H1 (cell line): Measurements from ENCODE around the gene APOA1. TPM values are rescaled to one million over a fixed set of nuclear protein-coding genes. Genes with fewer than 3 reads are reported as not detected.

ENCODE experiments used
- CTCF ChIA-PET: fragments of 300-600 bp; sonication (Branson Sonifier 250); formaldehyde crosslinking; loops from one replicate; lab custom pipeline; 2021; ENCODE audit not compliant: partially characterized antibody; lab: Charles Lee
- POLR2A ChIA-PET: fragments of 300-600 bp; sonication (Branson Sonifier 250); formaldehyde crosslinking; loops from one replicate; lab custom pipeline; 2021; ENCODE audit warnings: inconsistent platforms; ENCODE audit not compliant: partially characterized antibody; lab: Charles Lee
- DNase-seq, 2 experiments: peaks; one replicate each; pipeline versions ENCODE4 v3.0.0 to v3.0.0-alpha.2; 2010 to 2022; ENCODE audit warnings: low spot score in 2 of 2, low read depth in 1 of 2, mixed read lengths in 1 of 2
- FAIRE-seq: peaks from 2 replicates; lab custom pipeline; 2011; peaks lifted over from hg19 to GRCh38; lab: Jason Lieb, UNC
- H2AFZ ChIP-seq: 2 replicates; pipeline ENCODE4 v1.8.1; 2012; ENCODE audit warnings: low read length, inconsistent platforms
- H2AK5ac ChIP-seq: 2 replicates; pipeline ENCODE4 v1.6.1; 2013; ENCODE audit warnings: low read depth, low read length
- H2BK120ac ChIP-seq: replicated peaks from 2 replicates; pipeline ENCODE3; 2013; ENCODE audit warnings: low read depth, low read length, inconsistent platforms
- H2BK12ac ChIP-seq: 2 replicates; pipeline ENCODE4 v1.6.1; 2013; ENCODE audit warnings: low read depth, low read length
- H2BK15ac ChIP-seq: 2 replicates; pipeline ENCODE4 v1.6.1; 2013; ENCODE audit warnings: low read length
- H2BK20ac ChIP-seq: 2 replicates; pipeline ENCODE4 v1.6.1; 2013; ENCODE audit warnings: low read length
- H2BK5ac ChIP-seq: 2 replicates; pipeline ENCODE4 v1.6.1; 2013; ENCODE audit warnings: low read depth, low read length
- H3K14ac ChIP-seq: 2 replicates; pipeline ENCODE4 v1.6.1; 2013; ENCODE audit warnings: inconsistent platforms; ENCODE audit not compliant: insufficient read length
- H3K18ac ChIP-seq: 2 replicates; pipeline ENCODE4 v1.6.1; 2013; ENCODE audit warnings: low read length; ENCODE audit errors: extremely low read depth
- H3K23ac ChIP-seq: 2 replicates; pipeline ENCODE4 v1.6.1; 2013; ENCODE audit warnings: inconsistent platforms; ENCODE audit not compliant: insufficient read length
- H3K23me2 ChIP-seq: 2 replicates; pipeline ENCODE4 v1.6.1; 2013; ENCODE audit warnings: low read depth, low read length
- H3K27ac ChIP-seq: 2 replicates; pipeline ENCODE4 v1.6.1; 2011; ENCODE audit warnings: low read depth, low read length, inconsistent platforms
- H3K27me3 ChIP-seq, 4 experiments: replicated peaks in 1 of 4; 1 replicate in 1 of 4; 2 replicates in 3 of 4; pipeline versions ENCODE4 v1.6.1 to v1.8.1; 2011 to 2013; ENCODE audit warnings: low read length in 3 of 4, mild to moderate bottlenecking in 3 of 4, inconsistent platforms in 2 of 4, mixed read lengths in 2 of 4, moderate library complexity in 1 of 4; ENCODE audit not compliant: control insufficient read depth in 3 of 4, insufficient read depth in 3 of 4; ENCODE audit errors: extremely low read depth in 1 of 4
- H3K36me3 ChIP-seq, 4 experiments: 2 replicates each; pipeline versions ENCODE4 v1.6.1 to v1.8.1; 2011 to 2013; ENCODE audit warnings: mild to moderate bottlenecking in 4 of 4, low read length in 3 of 4, moderate library complexity in 2 of 4, control low read depth in 1 of 4, inconsistent platforms in 1 of 4; ENCODE audit not compliant: insufficient read depth in 4 of 4, control insufficient read depth in 2 of 4
- H3K4ac ChIP-seq: replicated peaks from 2 replicates; pipeline ENCODE3; 2013; ENCODE audit warnings: low read length, low read depth, mixed read lengths, inconsistent platforms; ENCODE audit not compliant: insufficient read length
- H3K4me1 ChIP-seq, 4 experiments: replicated peaks in 1 of 4; 1 replicate in 1 of 4; 2 replicates in 3 of 4; pipeline versions ENCODE4 v1.6.1 to v1.8.1; 2011 to 2013; ENCODE audit warnings: low read length in 3 of 4, inconsistent platforms in 2 of 4, mixed read lengths in 1 of 4; ENCODE audit not compliant: insufficient read depth in 4 of 4, control insufficient read depth in 3 of 4
- H3K4me2 ChIP-seq, 2 experiments: 2 replicates each; pipeline versions ENCODE4 v1.6.1 to v1.8.1; 2011 to 2013; ENCODE audit warnings: low read depth in 2 of 2, low read length in 2 of 2, control low read depth in 1 of 2, inconsistent platforms in 1 of 2, mild to moderate bottlenecking in 1 of 2; ENCODE audit not compliant: insufficient read depth in 1 of 2
- H3K4me3 ChIP-seq, 4 experiments: fragments of 200-600, 300-600 bp in 1 of 4; sonication (generic), shearing (Covaris generic), sonication (Bioruptor Twin) in 1 of 4; 2 replicates each; pipeline versions ENCODE4 v1.5.1 to v1.8.1; 2011 to 2016; ENCODE audit warnings: low read length in 4 of 4, low read depth in 3 of 4, control low read depth in 2 of 4, inconsistent platforms in 2 of 4, mild to moderate bottlenecking in 2 of 4, mixed read lengths in 1 of 4, moderate library complexity in 1 of 4; ENCODE audit not compliant: insufficient read depth in 2 of 4; ENCODE audit errors: extremely low read depth in 1 of 4
- H3K56ac ChIP-seq: replicated peaks from 2 replicates; pipeline ENCODE3; 2013; ENCODE audit warnings: low read depth, mild to moderate bottlenecking, mixed read lengths, low read length, inconsistent platforms; ENCODE audit not compliant: insufficient read length
- H3K79me1 ChIP-seq: 2 replicates; pipeline ENCODE4 v1.6.1; 2013; ENCODE audit warnings: low read depth, low read length, control low read depth
- H3K79me2 ChIP-seq, 2 experiments: 2 replicates each; pipeline versions ENCODE4 v1.6.1 to v1.8.1; 2012 to 2013; ENCODE audit warnings: low read length in 2 of 2, mild to moderate bottlenecking in 2 of 2, inconsistent platforms in 1 of 2; ENCODE audit not compliant: insufficient read depth in 2 of 2, control insufficient read depth in 1 of 2
- H3K9ac ChIP-seq, 4 experiments: replicated peaks in 1 of 4; 1 replicate in 1 of 4; 2 replicates in 3 of 4; pipeline versions ENCODE4 v1.6.1 to v1.8.1; 2011 to 2013; ENCODE audit warnings: low read depth in 3 of 4, low read length in 3 of 4, control low read depth in 2 of 4, mild to moderate bottlenecking in 2 of 4, moderate library complexity in 2 of 4, inconsistent platforms in 1 of 4; ENCODE audit errors: extremely low read depth in 1 of 4
- H3K9me3 ChIP-seq, 2 experiments: 2 replicates each; pipeline versions ENCODE4 v1.6.1 to v1.8.1; 2012 to 2013; ENCODE audit warnings: mild to moderate bottlenecking in 2 of 2, moderate library complexity in 2 of 2, control low read depth in 1 of 2, inconsistent platforms in 1 of 2, low read depth in 1 of 2, low read length in 1 of 2, mixed read lengths in 1 of 2; ENCODE audit not compliant: insufficient read depth in 2 of 2
- H4K20me1 ChIP-seq, 2 experiments: replicated peaks in 1 of 2; 2 replicates each; pipeline versions ENCODE3 to v1.8.1; 2011 to 2013; ENCODE audit warnings: inconsistent platforms in 2 of 2, low read length in 2 of 2, mild to moderate bottlenecking in 1 of 2; ENCODE audit not compliant: insufficient read depth in 2 of 2, control insufficient read depth in 1 of 2
- H4K5ac ChIP-seq: 2 replicates; pipeline ENCODE4 v1.6.1; 2013; ENCODE audit warnings: low read length, low read depth, mixed read lengths, inconsistent platforms; ENCODE audit not compliant: insufficient read length
- H4K8ac ChIP-seq: 2 replicates; pipeline ENCODE4 v1.8.0; 2013; ENCODE audit warnings: mild to moderate bottlenecking, moderate library complexity, low read length, inconsistent platforms; ENCODE audit not compliant: insufficient read depth; ENCODE audit errors: extremely low read depth
- H4K91ac ChIP-seq: replicated peaks from 2 replicates; pipeline ENCODE3; 2013; ENCODE audit warnings: low read length, mixed read lengths, inconsistent platforms; ENCODE audit not compliant: insufficient read length
- PHF8 ChIP-seq: fragments of 200-600 bp; sonication (generic); conservative IDR thresholded peaks from 2 replicates; pipeline ENCODE4 v1.7.1; 2012; ENCODE audit warnings: low read depth, mild to moderate bottlenecking, inconsistent platforms, low read length, moderate library complexity
- WGBS, 2 experiments: shearing (Covaris generic) in 1 of 2; methylation state at CpG; one replicate each; pipeline versions ENCODE4 v1.1.6 to v1.1.7; 2013 to 2015; ENCODE audit warnings: low lambda C conversion rate in 2 of 2, mixed read lengths in 2 of 2, inconsistent platforms in 1 of 2, low coverage in 1 of 2, missing lambda C conversion rate in 1 of 2; ENCODE audit not compliant: insufficient replicate concordance in 2 of 2, insufficient coverage in 1 of 2, insufficient read length in 1 of 2; ENCODE audit errors: extremely low coverage in 1 of 2, missing lambda C conversion rate in 1 of 2; 5-methylcytosine and 5-hydroxymethylcytosine counted together
- polyA plus RNA-seq, 7 experiments: library from polyadenylated mRNA; depleted of rRNA in 3 of 7; stranded (reverse) in 5 of 7; unstranded in 2 of 7; fragments of >200 nt in 5 of 7; fragments of 200-250 nt in 2 of 7; gene quantifications; 1 replicate in 5 of 7; 2 replicates in 1 of 7; 4 replicates in 1 of 7; pipeline versions ENCODE4 v1.2.1 to v1.2.3, GENCODE V29; 2011 to 2013; ENCODE audit warnings: missing spikeins in 2 of 7, mixed read lengths in 2 of 7
- total RNA-seq: library from RNA; stranded (reverse); fragmentation: NEBNext Ultra II Directional; extraction: Animal tissue kit (Norgen Biotek cat#: 25700); gene quantifications from 2 replicates; pipeline ENCODE4 v1.2.1, GENCODE V29; 2021

APOA1 gene
- total and polyA plus RNA-seq, 2 of the 8 experiments (the other 6 are each of a cell fraction or from before 2014, with no cell fraction given), result 0.80 TPM; not detected in 1

- no peak overlapping the region for H4K8ac ChIP-seq
- 0 out of 7 replicates have a peak, but pooled peaks cover 0 to 5% (median 0%) of the 10 kb centered on the region in 4 experiments for H3K27me3 ChIP-seq
- DNase-seq, result no peak
- peaks cover 4 to 17% (median 11%) of the 10 kb centered on the region in 4 experiments; a peak in 7 of 8 replicates for H3K36me3 ChIP-seq
- WGBS, 2 experiments, result 82% methylated on average over 9 of the region's 9 CpGs; no CpG with 5 or more reads in 1 of the 2 experiments
- no peak for TF ChIP-seq PHF8
- TF ChIP-seq, all 59 proteins: peak for 0
- Histone ChIP-seq H2BK120ac (no peak overlapping the region), H3K23me2 (peaks cover under 1% of the 10 kb centered on the region; the same call in 1 of the 2 replicates), H3K4ac (no peak overlapping the region), H2BK5ac (no peak overlapping the region), H4K20me1 (no peaks in the 10 kb centered on the region), H3K56ac (no peak overlapping the region), H4K5ac (no peak overlapping the region), H2BK12ac (no peak overlapping the region), H3K9me3 (no peaks in the 10 kb centered on the region), H3K79me2 (no peaks in the 10 kb centered on the region), H3K4me2 (no peak overlapping the region), H3K14ac (no peak overlapping the region), H3K18ac (no peak overlapping the region), H3K23ac (no peak overlapping the region), H3K4me3 (no peak overlapping the region), H3K9ac (0 out of 7 replicates have a peak overlapping the region, but pooled peaks of 1 of the 4 experiments have one; percentile 19), H4K91ac (no peak overlapping the region), H2AFZ (no peak overlapping the region), H3K4me1 (peaks cover 0 to 11% (median under 1%) of the 10 kb centered on the region in 4 experiments; a peak in 5 of 7 replicates), H2BK20ac (no peak overlapping the region), H2BK15ac (no peak overlapping the region), H2AK5ac (no peak overlapping the region), H3K27ac (no peak overlapping the region), H3K79me1 (no peaks in the 10 kb centered on the region)
- CTCF ChIA-PET, result interaction anchor here (0.8 to 12.2 kb wide), 12 partner anchors 8 to 356 kb away, joined by 3 to 237 read pairs (median 4); partner anchors contain the start of genes APOA4, APOA5 and ZPR1
- POLR2A ChIA-PET, result interaction anchor here (0.5 to 1.3 kb wide), 4 partner anchors 145 to 303 kb away, joined by 3 read pairs; partner anchors contain the start of genes PAFAH1B2 and SIK3
- no peak for FAIRE-seq
Observed at GRCh38 chr11:116840746-116841296, 3.4 kb upstream of the APOA1 start.
